Right lobe of liver (tissue), 6 donors: Measurements from ENCODE around the gene KCNAB1. TPM values are rescaled to one million over a fixed set of nuclear protein-coding genes. Genes with fewer than 3 reads are reported as not detected.
A peak's percentile ranks its signal among the peaks of the same experiment; 100 is the strongest.

Experiments
- ATAC-seq, 4 donors: fragments of 200-7000 bp; cut with Tn5 transposase; one replicate each; pipeline ENCODE4 v1.9.1; 2020; ENCODE audit warnings: mild to moderate bottlenecking in 4 of 4, moderate library complexity in 4 of 4
- DNase-seq, 3 donors: peaks; one replicate each; pipeline ENCODE4 v3.0.0-alpha.2; 2020
- H3K27ac ChIP-seq, 3 donors: fragments of 200-600 bp; one replicate each; pipeline ENCODE4 v1.8.0; 2022
- H3K27me3 ChIP-seq, 2 donors: fragments of 200-600 bp; one replicate each; pipeline ENCODE4 v1.8.0; 2022
- H3K36me3 ChIP-seq, 4 donors: fragments of 200-600 bp; sonication (generic) in 1 of 4; one replicate each; pipeline versions ENCODE4 v1.5.1 to v1.8.0; 2017 to 2022; ENCODE audit warnings: control low read depth in 1 of 4
- H3K4me1 ChIP-seq, 4 donors: fragments of 200-600 bp; sonication (generic) in 1 of 4; one replicate each; pipeline versions ENCODE4 v1.5.1 to v1.8.0; 2017 to 2022; ENCODE audit warnings: control low read depth in 1 of 4
- H3K4me3 ChIP-seq, 3 donors: fragments of 200-600 bp; one replicate each; pipeline ENCODE4 v1.8.0; 2022
- H3K9me3 ChIP-seq, 4 donors: fragments of 200-600 bp; sonication (generic) in 1 of 4; one replicate each; pipeline versions ENCODE4 v1.5.1 to v1.8.0; 2017 to 2022; ENCODE audit warnings: control low read depth in 1 of 4
- CTCF ChIP-seq, 4 donors: fragments of 200-600 bp in 3 of 4; fragments of 450-650 bp in 1 of 4; IDR thresholded peaks; one replicate each; pipeline versions ENCODE4 v1.5.1 to v1.8.0; 2016 to 2022; ENCODE audit warnings: antibody characterized with exemption in 4 of 4, mild to moderate bottlenecking in 2 of 4
- POLR2A ChIP-seq: fragments of 450-650 bp; IDR thresholded peaks from one replicate; pipeline ENCODE4 v1.6.1; 2017; ENCODE audit warnings: antibody characterized with exemption, mild to moderate bottlenecking
- WGBS: methylation state at CpG from one replicate; pipeline ENCODE4 v1.1.6; 2018; ENCODE audit warnings: low coverage, low lambda C conversion rate; ENCODE audit not compliant: insufficient coverage; ENCODE audit errors: missing lambda C conversion rate; 5-methylcytosine and 5-hydroxymethylcytosine counted together
- intact Hi-C, 2 donors: fragments of 100-400 bp; cut with DNase I; formaldehyde crosslinking; loops; one replicate each; pipeline versions ENCODE4 v1.11.2 to v1.14.1; 2022
- total RNA-seq, 6 experiments: library from RNA; depleted of rRNA in 2 of 6; stranded (reverse); fragments of >200 nt in 2 of 6; fragmentation: NEBNext Ultra II Directional in 3 of 6; extraction: Animal tissue kit (Norgen Biotek cat#: 25700) in 3 of 6; gene quantifications; one replicate each; pipeline versions ENCODE4 v1.1.0 to v1.2.4, GENCODE V29; 2016 to 2023
- donor health status: DM: no; HTN: yes; CAD: no.
- donor health status: DM: no; HTN: no; CAD: no.
- donor health status: DM: no; HTN: no; CAD: no.
- donor health status: DM: no; HTN: yes; CAD: no.
- donor health status: DM: no; HTN: yes; CAD: no.

The KCNAB1 gene
- total RNA-seq, 6 experiments from 2014 or later, result 0.15 to 1.8 (median 0.64) TPM; not detected in 2

GRCh38 chr3:156349978-156350377 lies 229.6 kb downstream of the KCNAB1 start:
- Histone ChIP-seq H3K27me3 (no peaks in the 10 kb centered on the region), H3K9me3 (no peaks in the 10 kb centered on the region), H3K36me3 (no peaks in the 10 kb centered on the region), H3K4me3 (no peak overlapping the region), H3K27ac (no peak overlapping the region), H3K4me1 (peaks cover 0 to 5% (median 0%) of the 10 kb centered on the region in 4 donors)
- no peak for ATAC-seq
- intact Hi-C loops, result no loop called here
- no peak for TF ChIP-seq CTCF (IDR thresholded peaks at IDR 0.05)
- TF ChIP-seq POLR2A, result no peak
- no peak for DNase-seq

GRCh38 chr3:156350781-156351180 lies 230.4 kb downstream of the KCNAB1 start:
- Histone ChIP-seq H3K4me1 (peaks cover 0 to 5% (median 0%) of the 10 kb centered on the region in 4 donors), H3K36me3 (no peaks in the 10 kb centered on the region), H3K4me3 (no peak overlapping the region), H3K27me3 (no peaks in the 10 kb centered on the region), H3K9me3 (no peaks in the 10 kb centered on the region), H3K27ac (no peak overlapping the region)
- ATAC-seq (peak in 3 of 4 donors; percentile 39 to 51 (median 47)), DNase-seq (no peak)
- TF ChIP-seq CTCF (IDR thresholded peaks at IDR 0.05) (no peak), POLR2A (no peak)
- intact Hi-C loops, result no loop called here
- 34% methylated on average over 4 of the region's 4 CpGs for WGBS

- Histone ChIP-seq H3K4me3 (no peak overlapping the region), H3K27ac (no peak overlapping the region), H3K36me3 (no peaks in the 10 kb centered on the region), H3K27me3 (no peaks in the 10 kb centered on the region), H3K9me3 (no peaks in the 10 kb centered on the region), H3K4me1 (peaks cover 0 to 5% (median 0%) of the 10 kb centered on the region in 4 donors)
- intact Hi-C loops, result no loop called here
- ATAC-seq (peak in 2 of 4 donors; percentile 13 to 36), DNase-seq (no peak)
- no peak for TF ChIP-seq POLR2A
- no peak for TF ChIP-seq CTCF (IDR thresholded peaks at IDR 0.05)
- WGBS, result 60% methylated on average over 1 of the region's 6 CpGs
Measured at GRCh38 chr3:156351783-156352182, 231.4 kb downstream of the KCNAB1 start.

- H3K27me3 ChIP-seq, result no peaks in the 10 kb centered on the region
- intact Hi-C loops, result no loop called here
- peaks cover 0 to 5% (median 0%) of the 10 kb centered on the region in 4 donors for H3K4me1 ChIP-seq
- no peaks in the 10 kb centered on the region for H3K9me3 ChIP-seq
- H3K4me3 ChIP-seq, result no peak overlapping the region
- TF ChIP-seq POLR2A (no peak), CTCF (IDR thresholded peaks at IDR 0.05) (no peak)
- DNase-seq (no peak), ATAC-seq (no peak)
- no peaks in the 10 kb centered on the region for H3K36me3 ChIP-seq
- H3K27ac ChIP-seq, result no peak overlapping the region
- WGBS, result 90% methylated on average over 2 of the region's 2 CpGs
Measured at GRCh38 chr3:156352728-156353127, 232.3 kb downstream of the KCNAB1 start.

GRCh38 chr3:156353563-156353962 lies 233.2 kb downstream of the KCNAB1 start:
- no peaks in the 10 kb centered on the region for H3K36me3 ChIP-seq
- H3K4me3 ChIP-seq, result no peak overlapping the region
- peaks cover 0 to 5% (median 0%) of the 10 kb centered on the region in 4 donors for H3K4me1 ChIP-seq
- H3K27me3 ChIP-seq, result no peaks in the 10 kb centered on the region
- ATAC-seq (peak in 1 of 4 donors; percentile 12), DNase-seq (no peak)
- intact Hi-C loops, result no loop called here
- no peak for TF ChIP-seq CTCF (IDR thresholded peaks at IDR 0.05)
- no peaks in the 10 kb centered on the region for H3K9me3 ChIP-seq
- 75% methylated on average over 1 of the region's 5 CpGs for WGBS
- no peak overlapping the region for H3K27ac ChIP-seq
